IPS DF 4.7 (cell line): ENCODE measurements around the gene CDKN2C.
"Not testable (repeated sequence)": the region's sequence is repeated elsewhere in the genome, so short reads cannot be mapped to it uniquely, and the experiment has no call there.

Source experiments
- DNase-seq: peaks from one replicate; pipeline ENCODE4 v3.0.0-alpha.2; 2013; ENCODE audit warnings: low spot score; ENCODE audit errors: extremely low read depth

CDKN2C gene

DNA sequence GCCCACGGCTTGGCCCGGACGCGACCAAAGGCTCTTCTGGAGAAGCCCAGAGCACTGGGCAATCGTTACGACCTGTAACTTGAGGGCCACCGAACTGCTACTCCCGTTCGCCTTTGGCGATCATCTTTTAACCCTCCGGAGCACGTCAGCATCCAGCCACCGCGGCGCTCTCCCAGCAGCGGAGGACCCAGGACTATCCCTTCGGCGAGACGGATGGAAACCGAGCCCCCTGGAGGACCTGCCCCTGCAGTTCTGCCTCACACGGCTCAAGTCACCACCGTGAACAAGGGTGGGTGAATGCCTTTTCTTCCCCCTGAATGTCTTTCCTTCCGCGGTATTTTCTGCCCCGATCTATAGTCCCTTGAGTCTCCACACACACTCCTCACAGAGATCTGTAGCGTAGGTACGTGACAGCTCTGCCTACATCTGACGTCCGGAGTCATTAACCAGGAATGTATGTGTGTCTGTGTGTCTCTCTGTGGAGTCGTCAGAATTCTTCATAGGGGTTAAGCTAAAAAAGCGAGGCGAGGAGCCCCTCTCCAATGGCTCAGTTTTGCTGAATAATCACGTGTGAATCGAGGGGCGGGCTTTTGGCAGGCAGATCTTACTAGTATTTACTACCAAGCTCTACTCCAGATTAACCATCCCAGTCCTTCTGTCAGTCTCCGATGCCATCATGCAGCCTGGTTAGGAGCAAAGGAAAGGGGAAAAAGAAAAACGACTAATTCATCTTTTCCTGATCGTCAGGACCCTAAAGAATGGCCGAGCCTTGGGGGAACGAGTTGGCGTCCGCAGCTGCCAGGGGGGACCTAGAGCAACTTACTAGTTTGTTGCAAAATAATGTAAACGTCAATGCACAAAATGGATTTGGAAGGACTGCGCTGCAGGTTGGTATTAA, at the start of gene CDKN2C:
Gene CDKN2C, plus strand, starts transcription at position 635 of the 898 bp plus-strand sequence. Its CDS starts 124 bp downstream, at position 759.
- no peak for DNase-seq

- DNase-seq, result no peak
Observed at GRCh38 chr1:50920409-50920808, 49.6 kb upstream of the CDKN2C start.

GRCh38 chr1:50921029-50921428, 49.0 kb upstream of the CDKN2C start:
- no peak for DNase-seq

DNA sequence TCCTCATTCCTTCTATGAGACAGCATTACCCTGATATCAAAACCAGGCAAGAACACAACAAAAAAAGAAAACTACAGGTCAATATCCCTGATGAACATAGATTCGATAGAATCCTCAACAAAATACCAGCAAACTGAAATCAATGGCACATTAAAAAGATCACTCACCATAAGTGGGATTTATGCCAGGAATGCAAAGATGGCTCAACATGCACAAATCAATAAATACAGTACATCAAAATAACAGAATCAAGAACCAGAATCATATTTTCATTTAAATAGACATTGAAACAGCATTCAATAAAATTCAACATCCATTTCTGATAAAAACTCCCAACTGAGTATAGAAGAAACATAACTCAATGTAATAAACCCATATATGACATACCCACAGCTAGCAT, 46.5 kb upstream of the CDKN2C start:
- DNase-seq, result no peak

DNA sequence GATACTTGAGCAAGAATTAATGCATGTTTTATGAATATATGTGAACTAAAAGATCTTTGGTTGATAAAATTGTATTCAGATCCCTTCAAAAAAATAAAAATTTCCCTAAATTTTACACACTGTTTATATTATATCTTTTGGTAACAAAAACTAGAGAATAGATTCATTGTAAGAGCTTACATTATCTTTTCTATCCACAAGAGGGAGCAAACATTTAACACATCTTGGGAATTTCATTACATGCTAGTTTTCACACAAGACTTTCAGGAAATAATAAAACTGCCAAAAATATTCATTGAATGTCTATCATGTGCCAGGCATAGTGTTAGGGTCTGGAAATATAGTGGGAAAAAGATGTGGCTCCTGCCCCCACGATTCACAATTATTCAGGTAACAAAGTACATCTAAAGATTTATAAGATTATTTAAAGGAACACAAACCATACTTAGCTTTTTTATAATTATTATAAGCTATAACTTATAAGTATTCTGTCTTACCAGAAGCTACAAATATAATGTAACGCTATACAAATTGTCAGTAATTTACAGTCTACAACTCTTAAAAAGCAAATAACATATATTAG, 40.6 kb upstream of the CDKN2C start:
- no peak for DNase-seq

- no peak for DNase-seq
Observed at GRCh38 chr1:50930193-50930592, 39.9 kb upstream of the CDKN2C start.

- no peak for DNase-seq
Observed at GRCh38 chr1:50930965-50931737, 38.9 kb upstream of the CDKN2C start.

DNA sequence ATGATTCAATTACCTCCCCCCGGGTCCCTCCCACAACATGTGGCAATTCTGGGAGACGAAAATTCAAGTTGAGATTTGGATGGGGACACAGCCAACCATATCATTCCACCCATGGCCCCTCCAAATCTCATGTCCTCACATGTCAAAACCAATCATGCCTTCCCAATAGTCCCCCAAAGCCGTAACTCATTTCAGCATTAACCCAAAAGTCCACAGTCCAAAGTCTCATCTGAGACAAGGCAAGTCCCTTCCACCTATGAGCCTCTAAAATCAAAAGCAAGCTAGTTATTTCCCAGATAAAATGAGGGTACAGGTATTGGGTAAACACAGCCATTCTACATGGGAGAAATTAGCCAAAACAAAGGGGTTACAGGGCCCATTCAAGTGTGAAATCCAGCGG, 38.0 kb upstream of the CDKN2C start:
- not testable (repeated sequence) for DNase-seq

GRCh38 chr1:50933770-50934169, 36.3 kb upstream of the CDKN2C start:
- DNase-seq, result not testable (repeated sequence)

DNA sequence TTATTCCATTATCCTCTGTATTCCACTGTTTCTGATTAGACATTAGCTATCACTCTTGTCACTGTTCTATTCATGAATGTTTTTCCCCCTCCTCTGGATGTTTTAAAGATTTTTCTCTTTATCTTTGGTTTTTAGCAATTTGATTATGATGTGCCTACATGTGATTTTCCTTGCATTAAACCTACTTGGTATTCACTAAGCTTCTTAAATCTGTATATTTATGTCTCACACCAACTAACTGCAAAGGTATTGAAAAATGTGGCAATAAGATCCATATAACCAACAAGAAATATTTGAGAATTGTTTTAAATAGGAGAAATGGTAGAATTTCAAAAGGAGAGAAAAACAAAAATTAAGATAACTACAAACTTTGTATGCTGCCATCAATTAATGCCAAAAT, 35.2 kb upstream of the CDKN2C start:
- DNase-seq, result no peak

GRCh38 chr1:50935276-50935675, 34.8 kb upstream of the CDKN2C start:
- DNase-seq, result not testable (repeated sequence)

GRCh38 chr1:50936321-50936720, 33.7 kb upstream of the CDKN2C start:
- no peak for DNase-seq

GRCh38 chr1:50940291-50940690, 29.8 kb upstream of the CDKN2C start:
- DNase-seq, result no peak

DNA sequence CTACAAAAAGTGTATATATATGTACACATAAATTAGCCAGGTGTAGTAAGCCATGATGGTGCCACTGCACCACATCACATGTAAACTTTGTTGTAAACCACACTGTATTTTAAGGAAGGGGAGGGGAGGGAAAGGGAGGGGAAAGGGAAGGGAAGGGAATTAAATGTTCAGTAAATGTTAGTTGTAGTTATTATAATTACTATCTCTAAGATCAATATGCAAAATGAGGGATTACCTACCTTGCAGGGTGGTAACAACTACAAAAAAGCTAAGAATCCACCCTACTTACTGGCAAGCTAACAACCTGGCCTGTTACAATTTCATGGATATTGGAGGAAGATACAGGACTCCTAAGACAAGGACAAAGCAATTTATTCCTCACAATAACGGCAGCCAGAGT, 27.7 kb upstream of the CDKN2C start:
- no peak for DNase-seq

GRCh38 chr1:50949286-50949982, 20.6 kb upstream of the CDKN2C start:
- no peak for DNase-seq

DNA sequence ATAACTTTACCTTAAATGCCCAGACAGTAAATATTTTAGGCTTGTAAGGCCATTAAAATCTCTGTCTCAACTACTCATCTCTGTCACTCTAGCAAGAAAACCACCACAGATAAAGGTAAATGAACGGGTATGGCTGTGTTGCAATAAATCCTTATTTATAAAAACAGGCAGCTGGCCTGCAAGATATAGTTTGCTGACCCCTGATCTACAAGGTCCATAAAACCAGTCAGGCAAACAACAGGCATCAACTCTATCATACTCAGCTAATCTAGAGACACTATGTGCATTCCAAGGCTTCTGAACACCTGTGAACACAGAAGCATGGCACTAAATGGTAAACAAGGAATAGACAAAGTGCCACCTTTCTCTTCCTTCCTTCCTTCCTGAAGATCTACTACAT, 19.6 kb upstream of the CDKN2C start:
- no peak for DNase-seq

GRCh38 chr1:50952566-50952965, 17.5 kb upstream of the CDKN2C start:
- DNase-seq, result not testable (repeated sequence)

DNA sequence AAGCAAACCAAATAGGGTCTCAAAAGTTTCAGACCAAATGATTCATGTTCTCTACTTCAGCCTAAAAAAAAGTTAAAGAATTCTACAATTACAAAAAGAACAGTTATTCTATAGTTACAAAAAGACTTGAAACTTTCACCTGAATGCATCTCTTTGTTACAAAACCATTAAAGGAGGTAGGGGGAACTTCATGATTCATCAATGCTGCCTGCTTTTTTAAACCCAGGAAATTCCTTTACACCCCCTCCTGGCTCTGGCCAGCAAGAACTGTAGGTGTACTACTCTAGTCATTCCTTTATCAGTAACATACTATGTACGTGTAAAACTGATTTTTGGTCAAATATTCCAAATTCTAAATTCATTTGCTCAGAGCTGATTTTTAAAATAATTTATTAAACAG, 14.9 kb upstream of the CDKN2C start:
- no peak for DNase-seq

- no peak for DNase-seq
Observed at GRCh38 chr1:50959303-50959912, 10.6 kb upstream of the CDKN2C start.

DNA sequence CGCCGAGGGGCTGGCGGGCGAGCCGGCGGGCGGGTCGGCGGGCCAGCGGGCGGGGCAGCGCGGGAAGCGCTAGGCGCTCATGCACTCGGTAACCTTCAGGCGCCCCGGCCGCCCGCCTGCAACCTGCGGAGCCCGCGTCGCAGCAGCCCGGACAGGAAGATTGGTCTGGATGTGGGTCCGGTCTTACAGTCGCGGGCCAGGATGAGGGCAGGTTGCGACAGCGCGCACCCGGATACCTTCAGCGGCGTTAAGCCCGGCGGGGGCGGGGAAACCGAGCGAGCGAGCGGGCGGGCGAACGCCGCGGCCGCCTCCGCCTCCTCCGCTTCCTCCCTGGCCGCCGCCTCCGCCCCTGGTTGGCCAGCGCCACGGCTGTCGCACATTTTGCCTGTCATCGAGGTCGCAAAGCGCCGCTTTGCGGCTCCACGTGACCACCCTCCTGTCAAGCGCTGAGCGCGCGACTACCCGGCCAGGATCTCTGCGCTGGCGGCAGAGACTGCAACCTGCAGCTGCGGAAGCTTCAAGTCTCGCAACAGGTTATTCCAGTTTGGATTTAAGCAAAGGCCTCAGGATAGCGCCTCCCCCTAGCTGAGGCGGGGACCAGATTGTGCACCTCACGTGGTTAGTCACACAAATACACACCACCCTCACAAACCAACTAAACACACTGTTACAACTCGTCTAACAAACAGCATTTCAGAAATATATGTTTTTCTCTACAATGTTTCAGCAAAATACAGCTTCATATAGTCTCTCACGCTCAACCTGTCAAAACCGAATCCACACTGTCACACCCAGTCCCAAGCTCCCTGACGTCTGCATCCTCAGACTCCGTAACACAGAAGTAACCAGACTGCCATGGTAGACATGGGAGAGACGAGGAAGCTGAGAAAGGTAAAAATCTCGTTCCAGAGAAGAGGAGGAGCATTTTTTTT, 9.9 kb upstream of the CDKN2C start, which contains the start of gene FAF1:
Gene FAF1, minus strand, starts transcription at position 355 of the 932 bp plus-strand sequence. CDS start 456 bp downstream, outside the sequence.
- peak; percentile 96 for DNase-seq
